ENCODE data around the gene SEC14L2.
"Not testable (repeated sequence)": the region's sequence is repeated elsewhere in the genome, so short reads cannot be mapped to it uniquely, and the experiment has no call there.

The SEC14L2 gene

DNA sequence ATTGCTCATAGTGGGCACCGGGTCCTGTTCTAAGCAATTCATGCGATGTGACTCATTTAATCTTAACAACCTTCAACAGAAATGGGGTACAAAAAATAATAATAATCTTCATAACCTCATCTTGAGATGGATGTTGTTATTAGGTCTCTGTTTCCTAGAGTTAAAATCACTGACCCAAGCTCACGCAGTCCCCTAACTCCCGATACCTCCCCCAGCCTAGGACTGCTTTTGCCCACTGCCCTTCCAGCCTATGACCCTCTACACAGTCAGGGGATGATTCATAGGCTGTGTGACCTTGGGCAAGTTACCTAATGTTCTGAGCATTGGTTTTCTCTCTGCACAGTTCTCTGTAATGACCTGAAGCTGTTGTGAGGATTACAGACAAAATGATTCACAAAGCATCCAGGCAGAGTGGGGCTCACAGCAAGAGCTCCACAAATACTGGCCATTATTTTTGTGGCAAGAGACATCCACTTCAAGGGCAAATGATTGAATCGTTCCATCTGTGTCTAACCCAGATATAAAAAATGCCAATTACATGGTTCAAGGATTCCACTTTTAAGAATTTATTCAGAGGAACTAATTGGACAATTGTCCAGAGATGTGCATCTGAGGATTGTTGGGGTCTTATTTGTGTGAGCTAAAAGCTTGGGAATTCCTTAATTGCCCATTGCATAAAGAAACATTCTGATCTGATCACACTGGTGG is 48.8 kb downstream of the SEC14L2 start:
- in situ Hi-C loops (cut with MboI; ENCODE audit: low sequenced_read_pairs), result no loop called here

- in situ Hi-C loops (cut with MboI; ENCODE audit: low sequenced_read_pairs), result no loop called here
Observed at GRCh38 chr22:30447656-30448055, 50.8 kb downstream of the SEC14L2 start.

GRCh38 chr22:30451488-30451887 is 54.7 kb downstream of the SEC14L2 start:
- in situ Hi-C loops (cut with MboI; ENCODE audit: low sequenced_read_pairs), result not testable (repeated sequence)

DNA sequence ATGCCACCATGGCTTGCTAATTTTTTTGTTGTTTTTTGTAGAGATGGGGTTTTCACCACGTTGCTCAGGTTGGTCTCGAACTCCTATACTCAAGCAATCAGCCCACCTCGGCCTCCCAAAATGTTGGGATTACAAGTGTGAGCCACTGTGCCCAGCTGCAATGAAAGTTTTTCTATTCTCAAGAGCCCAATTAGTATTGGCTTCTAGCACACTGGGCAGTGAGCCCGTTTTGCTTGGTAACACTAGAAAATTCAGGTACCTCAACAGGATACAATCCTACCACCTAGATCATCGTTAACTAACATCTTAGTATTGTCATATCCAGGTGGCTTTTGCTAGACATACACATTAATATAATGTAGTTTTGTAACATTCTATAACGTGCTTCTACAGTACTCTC is 56.0 kb downstream of the SEC14L2 start:
- in situ Hi-C loops (cut with MboI; ENCODE audit: low sequenced_read_pairs), result no loop called here

- in situ Hi-C loops (cut with MboI; ENCODE audit: low sequenced_read_pairs), result no loop called here
Observed at GRCh38 chr22:30453731-30454510, 57.1 kb downstream of the SEC14L2 start.

GRCh38 chr22:30455075-30455840 is 58.4 kb downstream of the SEC14L2 start:
- in situ Hi-C loops (cut with MboI; ENCODE audit: low sequenced_read_pairs), result no loop called here

DNA sequence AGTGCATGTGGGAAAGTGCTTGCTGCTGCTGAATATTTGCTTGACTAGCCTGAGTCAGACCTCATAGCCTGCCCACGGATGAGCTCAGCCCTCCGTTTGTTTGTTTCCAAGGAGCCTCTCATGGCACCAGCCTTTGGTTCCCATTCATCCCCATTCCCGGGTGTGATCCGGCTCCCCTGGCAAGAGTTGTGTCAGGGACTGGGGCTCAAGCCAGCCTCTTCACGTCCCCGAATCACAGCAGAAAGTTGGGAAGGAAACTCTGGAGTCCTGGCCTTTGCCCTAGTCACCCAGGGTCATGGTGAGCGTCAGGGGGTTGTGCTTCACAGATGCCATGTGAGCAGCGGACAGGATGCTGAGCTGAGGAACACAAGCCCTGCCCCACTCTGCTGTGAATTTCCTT is 61.2 kb downstream of the SEC14L2 start:
- in situ Hi-C loops (cut with MboI; ENCODE audit: low sequenced_read_pairs), result no loop called here

DNA sequence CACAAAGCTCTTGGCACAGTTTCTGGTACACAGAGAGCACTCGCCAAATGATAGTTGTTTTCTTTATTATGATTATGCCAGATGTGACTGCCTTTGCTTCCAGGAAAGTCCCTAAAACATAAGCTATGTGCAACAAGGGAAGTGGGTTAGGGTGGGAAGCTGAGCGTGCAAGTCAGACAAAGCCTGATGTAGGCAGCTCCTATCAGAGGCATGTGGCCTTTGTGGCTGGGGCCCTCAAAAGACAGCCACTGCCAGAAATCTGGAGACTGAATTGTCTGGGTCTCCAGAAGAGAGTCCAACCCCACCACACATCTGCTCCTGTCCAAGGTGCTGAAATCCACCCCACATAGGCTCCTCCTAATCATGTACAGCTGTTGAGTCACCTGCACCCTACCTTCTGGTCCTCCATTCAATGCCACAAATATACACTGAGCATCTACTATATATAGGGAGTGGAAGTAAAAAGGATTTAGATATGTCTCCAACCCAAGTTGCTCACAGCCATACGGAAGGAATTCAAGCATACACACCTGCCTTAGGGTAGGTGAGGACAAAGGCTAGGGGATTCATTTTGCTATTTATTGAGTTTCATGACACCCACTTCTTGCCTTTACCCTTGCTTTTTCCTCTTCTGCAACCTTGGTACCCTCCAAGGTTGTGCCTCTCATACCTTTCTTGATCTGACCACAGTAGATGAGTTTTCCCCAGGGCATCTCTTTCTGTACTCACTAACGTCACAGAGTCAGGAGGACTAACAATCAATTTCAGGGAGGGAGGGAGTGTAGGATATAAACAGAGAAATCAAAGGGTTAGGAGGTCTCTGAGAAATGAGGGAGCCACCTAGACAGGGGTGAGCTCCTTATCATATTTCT is 62.6 kb downstream of the SEC14L2 start:
- in situ Hi-C loops (cut with MboI; ENCODE audit: low sequenced_read_pairs), result no loop called here

DNA sequence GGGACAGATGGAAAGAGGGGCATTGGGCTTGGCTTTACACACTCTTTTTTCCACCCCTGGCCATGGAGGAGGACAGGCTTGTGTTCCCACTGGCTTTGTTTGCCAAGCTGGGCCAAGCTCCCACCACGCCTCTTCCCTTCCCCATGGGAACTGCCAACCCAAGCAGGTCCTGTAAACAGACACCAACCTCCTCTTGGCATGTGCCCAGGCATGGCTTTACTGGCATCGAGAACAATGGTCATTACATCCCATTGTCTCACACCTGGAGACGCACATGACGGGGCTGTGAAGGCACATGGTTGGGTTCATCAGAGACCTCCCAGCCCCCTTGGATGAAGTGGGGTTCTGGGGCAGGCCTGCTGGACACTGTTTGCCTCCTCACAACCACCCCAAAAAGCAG is 63.3 kb downstream of the SEC14L2 start:
- in situ Hi-C loops (cut with MboI; ENCODE audit: low sequenced_read_pairs), result no loop called here

DNA sequence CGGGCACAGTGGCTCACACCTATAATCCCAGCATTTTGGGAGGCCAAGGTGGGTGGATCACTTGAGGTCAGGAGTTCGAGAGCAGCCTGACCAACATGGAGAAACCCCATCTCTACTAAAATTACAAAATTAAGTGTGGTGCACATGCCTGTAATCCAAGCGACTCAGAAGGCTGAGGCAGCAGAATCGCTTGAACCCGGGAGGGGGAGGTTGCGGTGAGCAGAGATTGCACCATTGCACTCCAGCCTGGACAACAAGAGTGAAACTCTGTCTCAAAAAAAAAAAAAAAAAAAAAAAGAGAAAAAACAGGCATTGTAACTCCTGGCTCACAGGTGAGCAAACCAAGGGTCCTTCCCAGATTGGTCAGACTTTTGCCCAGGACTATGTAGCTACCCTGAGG is 63.7 kb downstream of the SEC14L2 start:
- in situ Hi-C loops (cut with MboI; ENCODE audit: low sequenced_read_pairs), result not testable (repeated sequence)

- in situ Hi-C loops (cut with MboI; ENCODE audit: low sequenced_read_pairs), result no loop called here
Observed at GRCh38 chr22:30469165-30469564, 72.3 kb downstream of the SEC14L2 start.

GRCh38 chr22:30470655-30471054 is 73.8 kb downstream of the SEC14L2 start:
- in situ Hi-C loops (cut with MboI; ENCODE audit: low sequenced_read_pairs), result no loop called here

GRCh38 chr22:30471616-30472318 is 74.9 kb downstream of the SEC14L2 start, which contains the start of gene SEC14L3:
Gene SEC14L3, minus strand, starts transcription at chr22:30472017. Its CDS starts 59 bp downstream, at chr22:30471958.
- in situ Hi-C loops (cut with MboI; ENCODE audit: low sequenced_read_pairs), result no loop called here

DNA sequence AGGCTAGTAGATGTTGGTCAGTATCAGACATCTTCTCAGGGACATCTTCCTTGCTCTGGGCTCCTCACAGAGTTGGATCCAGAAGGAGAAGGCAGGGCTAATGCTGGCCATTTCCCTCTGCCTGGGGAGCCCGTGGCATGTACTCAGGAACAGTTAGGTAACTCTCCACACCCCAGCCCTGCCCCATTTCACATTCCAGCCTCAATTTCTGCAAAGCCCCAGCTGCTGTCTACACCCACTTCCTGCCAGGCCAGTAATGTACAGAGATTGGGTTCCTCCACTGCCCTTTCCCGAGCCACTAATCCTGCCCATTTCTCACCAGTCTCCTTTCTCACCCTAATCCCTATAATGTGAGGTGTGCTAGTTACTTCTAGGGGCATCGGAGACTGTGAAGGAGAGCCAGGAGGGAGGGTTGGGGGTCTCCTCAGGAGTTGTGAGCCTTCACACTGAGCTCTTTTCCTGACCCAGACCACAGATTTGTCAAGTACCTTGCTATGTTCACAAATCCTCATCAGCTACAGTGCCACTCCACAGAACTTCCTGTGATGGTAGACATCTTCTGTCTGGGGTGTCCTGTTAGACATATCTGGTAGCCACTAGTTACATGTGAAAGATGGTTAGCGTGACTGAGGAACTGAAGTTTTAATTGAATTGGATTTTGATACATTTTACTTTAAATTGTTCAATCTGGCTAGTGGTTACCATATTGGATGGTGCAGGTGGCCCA is 76.3 kb downstream of the SEC14L2 start:
- in situ Hi-C loops (cut with MboI; ENCODE audit: low sequenced_read_pairs), result no loop called here

DNA sequence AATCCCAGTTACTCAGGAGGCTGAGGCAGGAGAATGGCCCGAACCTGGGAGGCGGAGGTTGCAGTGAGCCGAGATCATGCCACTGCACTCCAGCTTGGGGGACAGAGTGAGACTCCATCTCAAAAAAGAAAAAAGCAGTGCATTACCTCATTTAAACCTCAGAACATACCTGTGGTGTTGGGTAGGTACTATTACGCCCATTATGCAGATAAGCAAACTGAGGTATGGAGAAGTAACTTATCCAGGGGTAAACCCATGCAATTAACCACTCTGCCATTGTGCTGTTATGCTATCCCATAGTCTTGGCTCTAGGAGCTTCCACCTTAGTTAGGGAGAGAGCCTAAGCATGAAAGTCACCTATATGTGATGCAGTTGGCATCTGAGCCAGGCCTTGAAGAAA is 77.3 kb downstream of the SEC14L2 start:
- in situ Hi-C loops (cut with MboI; ENCODE audit: low sequenced_read_pairs), result no loop called here
